Osteocyte (in vitro differentiated cells): ENCODE data around the gene CEBPE. TPM values are rescaled to one million over a fixed set of nuclear protein-coding genes. Genes with fewer than 3 reads are reported as not detected.

ENCODE experiments used
- DNase-seq: peaks from one replicate; pipeline ENCODE4 v3.0.0; 2021; ENCODE audit warnings: mixed read lengths; ENCODE audit not compliant: unreplicated experiment; ENCODE audit errors: extremely low spot score
- H3K27ac Mint-ChIP-seq: one replicate; pipeline ENCODE4 v1.8.0; 2021; ENCODE audit warnings: mild to moderate bottlenecking, mixed read lengths; ENCODE audit not compliant: unreplicated experiment
- H3K27me3 Mint-ChIP-seq: one replicate; pipeline ENCODE4 v1.8.0; 2021; ENCODE audit warnings: mixed read lengths; ENCODE audit not compliant: unreplicated experiment
- H3K36me3 Mint-ChIP-seq: one replicate; pipeline ENCODE4 v1.8.0; 2021; ENCODE audit warnings: mixed read lengths; ENCODE audit not compliant: unreplicated experiment
- H3K4me1 Mint-ChIP-seq: one replicate; pipeline ENCODE4 v1.8.0; 2021; ENCODE audit warnings: mixed read lengths; ENCODE audit not compliant: unreplicated experiment
- H3K4me3 Mint-ChIP-seq: one replicate; pipeline ENCODE4 v1.8.0; 2021; ENCODE audit warnings: mild to moderate bottlenecking, moderate library complexity, mixed read lengths; ENCODE audit not compliant: unreplicated experiment
- H3K9me3 Mint-ChIP-seq: one replicate; pipeline ENCODE4 v1.8.0; 2021; ENCODE audit warnings: mixed read lengths; ENCODE audit not compliant: unreplicated experiment
- CTCF ChIP-seq: fragments of 200-600 bp; sonication (generic); IDR thresholded peaks from 2 replicates; pipeline ENCODE4 v1.5.0; 2021; ENCODE audit warnings: antibody characterized with exemption, mild to moderate bottlenecking, moderate library complexity
- total RNA-seq: library from RNA; stranded (reverse); gene quantifications from 2 replicates; pipeline ENCODE4 v1.2.1, GENCODE V29; 2021

Gene CEBPE
- total RNA-seq, 1 donor from 2014 or later, result not detected

GRCh38 chr14:23163830-23164229 is 44.8 kb upstream of the CEBPE start:
- Mint-ChIP-seq H3K4me1 (peaks cover 9% of the 10 kb centered on the region), H3K9me3 (no peaks in the 10 kb centered on the region)

GRCh38 chr14:23162800-23163199 is 43.7 kb upstream of the CEBPE start:
- Mint-ChIP-seq H3K4me1 (peaks cover 9% of the 10 kb centered on the region), H3K27me3 (peaks cover 33% of the 10 kb centered on the region), H3K36me3 (no peaks in the 10 kb centered on the region), H3K4me3 (no peak overlapping the region), H3K9me3 (no peaks in the 10 kb centered on the region), H3K27ac (no peak overlapping the region)
- no peak for TF ChIP-seq CTCF
- no peak for DNase-seq

More at GRCh38 chr14:23163830-23164229, 44.8 kb upstream of the CEBPE start:
- no peak for DNase-seq
- Mint-ChIP-seq H3K36me3 (no peaks in the 10 kb centered on the region), H3K27me3 (peaks cover 38% of the 10 kb centered on the region), H3K4me3 (no peak overlapping the region), H3K27ac (no peak overlapping the region)
- no peak for TF ChIP-seq CTCF

GRCh38 chr14:23162005-23162404 is 43.0 kb upstream of the CEBPE start:
- Mint-ChIP-seq H3K27ac (no peak overlapping the region), H3K27me3 (peaks cover 36% of the 10 kb centered on the region), H3K9me3 (no peaks in the 10 kb centered on the region), H3K36me3 (no peaks in the 10 kb centered on the region), H3K4me1 (peaks cover 9% of the 10 kb centered on the region), H3K4me3 (no peak overlapping the region)
- no peak for DNase-seq
- no peak for TF ChIP-seq CTCF

GRCh38 chr14:23160924-23161522 is 42.0 kb upstream of the CEBPE start:
- no peak for DNase-seq
- H3K4me1 Mint-ChIP-seq, result peaks cover 9% of the 10 kb centered on the region
- no peaks in the 10 kb centered on the region for H3K36me3 Mint-ChIP-seq
- no peak overlapping the region for H3K4me3 Mint-ChIP-seq
- no peak for TF ChIP-seq CTCF
- no peaks in the 10 kb centered on the region for H3K9me3 Mint-ChIP-seq
- H3K27me3 Mint-ChIP-seq, result peaks cover 34% of the 10 kb centered on the region
- peak overlapping the region; percentile 63 for H3K27ac Mint-ChIP-seq

- Mint-ChIP-seq H3K27me3 (peaks cover 32% of the 10 kb centered on the region), H3K4me3 (no peak overlapping the region), H3K36me3 (no peaks in the 10 kb centered on the region), H3K9me3 (no peaks in the 10 kb centered on the region), H3K4me1 (peaks cover 17% of the 10 kb centered on the region), H3K27ac (no peak overlapping the region)
- TF ChIP-seq CTCF, result no peak
- no peak for DNase-seq
Observed at GRCh38 chr14:23159532-23159931, 40.5 kb upstream of the CEBPE start.
